Lower leg skin (tissue), 3 donors: ENCODE results near the gene RHOB.

Experiments
- POLR2A ChIP-seq, 2 donors: fragments of 450-650 bp; IDR thresholded peaks; one replicate each; pipeline ENCODE4 v1.6.1; 2016 to 2017; ENCODE audit warnings: antibody characterized with exemption in 2 of 2, mild to moderate bottlenecking in 1 of 2, moderate library complexity in 1 of 2
- TF ChIP-seq, protein P1 (sequence below), 3 donors: fragments of 450-650 bp; IDR thresholded peaks; one replicate each; pipeline ENCODE4 v1.5.1; 2016; ENCODE audit warnings: antibody characterized with exemption in 3 of 3, mild to moderate bottlenecking in 3 of 3, moderate library complexity in 2 of 3

GRCh38 chr2:20444101-20444992 is 2.5 kb upstream of the RHOB start:
- no peak for TF ChIP-seq POLR2A (IDR thresholded peaks at IDR 0.05)
- TF ChIP-seq, protein P1, sequence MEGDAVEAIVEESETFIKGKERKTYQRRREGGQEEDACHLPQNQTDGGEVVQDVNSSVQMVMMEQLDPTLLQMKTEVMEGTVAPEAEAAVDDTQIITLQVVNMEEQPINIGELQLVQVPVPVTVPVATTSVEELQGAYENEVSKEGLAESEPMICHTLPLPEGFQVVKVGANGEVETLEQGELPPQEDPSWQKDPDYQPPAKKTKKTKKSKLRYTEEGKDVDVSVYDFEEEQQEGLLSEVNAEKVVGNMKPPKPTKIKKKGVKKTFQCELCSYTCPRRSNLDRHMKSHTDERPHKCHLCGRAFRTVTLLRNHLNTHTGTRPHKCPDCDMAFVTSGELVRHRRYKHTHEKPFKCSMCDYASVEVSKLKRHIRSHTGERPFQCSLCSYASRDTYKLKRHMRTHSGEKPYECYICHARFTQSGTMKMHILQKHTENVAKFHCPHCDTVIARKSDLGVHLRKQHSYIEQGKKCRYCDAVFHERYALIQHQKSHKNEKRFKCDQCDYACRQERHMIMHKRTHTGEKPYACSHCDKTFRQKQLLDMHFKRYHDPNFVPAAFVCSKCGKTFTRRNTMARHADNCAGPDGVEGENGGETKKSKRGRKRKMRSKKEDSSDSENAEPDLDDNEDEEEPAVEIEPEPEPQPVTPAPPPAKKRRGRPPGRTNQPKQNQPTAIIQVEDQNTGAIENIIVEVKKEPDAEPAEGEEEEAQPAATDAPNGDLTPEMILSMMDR (IDR thresholded peaks at IDR 0.05), result no peak
